ENCODE results near the gene RIPPLY3.

The RIPPLY3 gene

DNA sequence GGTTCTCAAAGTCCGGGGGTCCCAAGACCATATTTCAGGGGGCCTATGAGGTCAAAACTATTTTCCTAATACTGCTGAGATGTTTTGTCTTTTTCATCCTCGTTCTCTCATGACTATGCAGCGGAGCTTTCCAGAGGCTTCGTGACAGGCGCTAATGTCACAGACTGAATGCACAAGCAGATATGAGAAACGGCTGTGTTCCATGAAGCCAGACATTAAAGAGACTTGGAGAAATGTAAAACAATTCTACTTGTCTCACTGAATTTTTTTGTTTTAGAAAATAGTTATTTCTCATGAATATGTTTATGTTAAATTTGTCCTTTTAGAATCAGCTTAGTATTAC, 56.1 kb downstream of the RIPPLY3 start:
- CTCF ChIA-PET, result no interaction called here
- Histone ChIP-seq H3K36me3 (ENCODE audit: control insufficient read depth in 2 of 2, insufficient read depth in 1 of 2, low read length in 2 of 2) (peaks cover 16 to 25% of the 10 kb centered on the region in 2 experiments), H3K4me3 (ENCODE audit: low read depth, low read length) (no peak overlapping the region), H3K27ac (ENCODE audit: extremely low read depth, low read depth, low read length) (no peak overlapping the region), H3K4me1 (ENCODE audit: control insufficient read depth, insufficient read depth, low read length) (peaks cover 10% of the 10 kb centered on the region), H3K9me3 (ENCODE audit: control insufficient read depth, insufficient read depth, low read depth, low read length) (no peaks in the 10 kb centered on the region)
- TF ChIP-seq ZBTB7A (tag by site-specific recombination; IDR thresholded peaks at IDR 0.05; ENCODE audit: low read depth) (no peak), ZNF658 (tag by site-specific recombination; IDR thresholded peaks at IDR 0.05) (no peak), ZSCAN16 (tag by site-specific recombination; IDR thresholded peaks at IDR 0.05) (no peak)
- POLR2A ChIA-PET, result no interaction called here

DNA sequence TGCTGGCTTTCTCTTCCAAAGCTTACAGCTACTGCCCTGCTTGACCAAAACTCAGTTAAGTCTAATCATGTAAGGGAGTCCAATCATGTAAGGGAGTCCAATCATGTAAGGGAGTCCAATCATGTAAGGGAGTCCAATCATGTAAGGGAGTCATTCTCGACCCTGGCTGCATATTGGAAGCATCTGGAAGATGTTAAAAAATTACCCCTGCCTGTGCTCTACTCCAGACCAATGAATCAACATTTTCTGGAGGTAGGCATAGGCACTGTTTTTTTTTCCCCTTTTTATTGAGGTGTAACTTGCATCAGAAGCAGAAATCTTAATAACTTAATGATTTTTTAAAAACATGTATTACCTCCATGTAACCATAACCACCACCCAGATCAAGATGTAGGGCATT, 56.9 kb downstream of the RIPPLY3 start:
- Histone ChIP-seq H3K4me3 (ENCODE audit: low read depth, low read length) (no peak overlapping the region), H3K36me3 (ENCODE audit: control insufficient read depth in 2 of 2, insufficient read depth in 1 of 2, low read length in 2 of 2) (peaks cover 25 to 30% of the 10 kb centered on the region in 2 experiments), H3K27ac (ENCODE audit: extremely low read depth, low read depth, low read length) (no peak overlapping the region), H3K9me3 (ENCODE audit: control insufficient read depth, insufficient read depth, low read depth, low read length) (no peaks in the 10 kb centered on the region), H3K4me1 (ENCODE audit: control insufficient read depth, insufficient read depth, low read length) (peaks cover 10% of the 10 kb centered on the region)
- CTCF ChIA-PET, result no interaction called here
- POLR2A ChIA-PET, result interaction anchor here (1.5 kb wide), 1 partner anchor 9 kb away, joined by 3 read pairs; the partner anchor contains the start of genes PIGP and TTC3
- TF ChIP-seq ZNF311 (tag by site-specific recombination; IDR thresholded peaks at IDR 0.05; ENCODE audit: borderline replicate concordance) (no peak), ZNF791 (tag by site-specific recombination; IDR thresholded peaks at IDR 0.05) (no peak), ZNF768 (tag by site-specific recombination; IDR thresholded peaks at IDR 0.05) (no peak), ZSCAN30 (tag by site-specific recombination; IDR thresholded peaks at IDR 0.05) (no peak), IKZF3 (tag by site-specific recombination; IDR thresholded peaks at IDR 0.05) (no peak), ZNF670 (tag by site-specific recombination; IDR thresholded peaks at IDR 0.05; ENCODE audit: low read depth) (no peak), MZF1 (tag by site-specific recombination; IDR thresholded peaks at IDR 0.05; ENCODE audit: borderline replicate concordance) (no peak), MYNN (tag by site-specific recombination; IDR thresholded peaks at IDR 0.05; ENCODE audit: borderline replicate concordance) (no peak), ZNF274 (IDR thresholded peaks at IDR 0.05; ENCODE audit: low read length) (no peak), ZNF274 (tag by site-specific recombination; IDR thresholded peaks at IDR 0.05; ENCODE audit: borderline replicate concordance) (no peak), ZNF416 (tag by site-specific recombination; IDR thresholded peaks at IDR 0.05) (no peak)
- TF ChIP-seq, protein P1, sequence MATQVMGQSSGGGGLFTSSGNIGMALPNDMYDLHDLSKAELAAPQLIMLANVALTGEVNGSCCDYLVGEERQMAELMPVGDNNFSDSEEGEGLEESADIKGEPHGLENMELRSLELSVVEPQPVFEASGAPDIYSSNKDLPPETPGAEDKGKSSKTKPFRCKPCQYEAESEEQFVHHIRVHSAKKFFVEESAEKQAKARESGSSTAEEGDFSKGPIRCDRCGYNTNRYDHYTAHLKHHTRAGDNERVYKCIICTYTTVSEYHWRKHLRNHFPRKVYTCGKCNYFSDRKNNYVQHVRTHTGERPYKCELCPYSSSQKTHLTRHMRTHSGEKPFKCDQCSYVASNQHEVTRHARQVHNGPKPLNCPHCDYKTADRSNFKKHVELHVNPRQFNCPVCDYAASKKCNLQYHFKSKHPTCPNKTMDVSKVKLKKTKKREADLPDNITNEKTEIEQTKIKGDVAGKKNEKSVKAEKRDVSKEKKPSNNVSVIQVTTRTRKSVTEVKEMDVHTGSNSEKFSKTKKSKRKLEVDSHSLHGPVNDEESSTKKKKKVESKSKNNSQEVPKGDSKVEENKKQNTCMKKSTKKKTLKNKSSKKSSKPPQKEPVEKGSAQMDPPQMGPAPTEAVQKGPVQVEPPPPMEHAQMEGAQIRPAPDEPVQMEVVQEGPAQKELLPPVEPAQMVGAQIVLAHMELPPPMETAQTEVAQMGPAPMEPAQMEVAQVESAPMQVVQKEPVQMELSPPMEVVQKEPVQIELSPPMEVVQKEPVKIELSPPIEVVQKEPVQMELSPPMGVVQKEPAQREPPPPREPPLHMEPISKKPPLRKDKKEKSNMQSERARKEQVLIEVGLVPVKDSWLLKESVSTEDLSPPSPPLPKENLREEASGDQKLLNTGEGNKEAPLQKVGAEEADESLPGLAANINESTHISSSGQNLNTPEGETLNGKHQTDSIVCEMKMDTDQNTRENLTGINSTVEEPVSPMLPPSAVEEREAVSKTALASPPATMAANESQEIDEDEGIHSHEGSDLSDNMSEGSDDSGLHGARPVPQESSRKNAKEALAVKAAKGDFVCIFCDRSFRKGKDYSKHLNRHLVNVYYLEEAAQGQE (tag by site-specific recombination; IDR thresholded peaks at IDR 0.05), result no peak
- TF ChIP-seq, protein P2, sequence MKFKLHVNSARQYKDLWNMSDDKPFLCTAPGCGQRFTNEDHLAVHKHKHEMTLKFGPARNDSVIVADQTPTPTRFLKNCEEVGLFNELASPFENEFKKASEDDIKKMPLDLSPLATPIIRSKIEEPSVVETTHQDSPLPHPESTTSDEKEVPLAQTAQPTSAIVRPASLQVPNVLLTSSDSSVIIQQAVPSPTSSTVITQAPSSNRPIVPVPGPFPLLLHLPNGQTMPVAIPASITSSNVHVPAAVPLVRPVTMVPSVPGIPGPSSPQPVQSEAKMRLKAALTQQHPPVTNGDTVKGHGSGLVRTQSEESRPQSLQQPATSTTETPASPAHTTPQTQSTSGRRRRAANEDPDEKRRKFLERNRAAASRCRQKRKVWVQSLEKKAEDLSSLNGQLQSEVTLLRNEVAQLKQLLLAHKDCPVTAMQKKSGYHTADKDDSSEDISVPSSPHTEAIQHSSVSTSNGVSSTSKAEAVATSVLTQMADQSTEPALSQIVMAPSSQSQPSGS (tag by site-specific recombination; IDR thresholded peaks at IDR 0.05; ENCODE audit: low read depth), result no peak
- TF ChIP-seq, protein P3, sequence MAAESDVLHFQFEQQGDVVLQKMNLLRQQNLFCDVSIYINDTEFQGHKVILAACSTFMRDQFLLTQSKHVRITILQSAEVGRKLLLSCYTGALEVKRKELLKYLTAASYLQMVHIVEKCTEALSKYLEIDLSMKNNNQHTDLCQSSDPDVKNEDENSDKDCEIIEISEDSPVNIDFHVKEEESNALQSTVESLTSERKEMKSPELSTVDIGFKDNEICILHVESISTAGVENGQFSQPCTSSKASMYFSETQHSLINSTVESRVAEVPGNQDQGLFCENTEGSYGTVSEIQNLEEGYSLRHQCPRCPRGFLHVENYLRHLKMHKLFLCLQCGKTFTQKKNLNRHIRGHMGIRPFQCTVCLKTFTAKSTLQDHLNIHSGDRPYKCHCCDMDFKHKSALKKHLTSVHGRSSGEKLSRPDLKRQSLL (tag by site-specific recombination; IDR thresholded peaks at IDR 0.05), result no peak

DNA sequence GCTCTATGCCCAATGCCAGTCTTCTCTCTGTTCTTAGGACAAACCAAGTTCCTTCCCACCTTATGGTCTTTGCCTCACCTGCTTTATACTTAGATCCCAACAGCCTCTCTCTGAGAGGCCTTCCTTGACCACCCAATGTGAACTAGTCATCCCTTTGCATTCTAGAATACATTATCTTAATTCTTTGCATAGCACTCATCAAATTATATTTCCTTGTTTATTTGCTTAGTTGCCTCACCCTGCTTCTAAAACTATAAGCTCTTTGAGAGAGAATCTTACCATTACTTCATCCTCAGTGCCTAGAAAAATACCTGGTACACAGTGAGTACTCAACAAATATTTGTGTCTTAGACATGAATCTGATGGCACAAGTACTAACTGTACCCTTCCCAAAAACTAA, 58.3 kb downstream of the RIPPLY3 start:
- H3K9me3 ChIP-seq (ENCODE audit: control insufficient read depth, insufficient read depth, low read depth, low read length), result no peaks in the 10 kb centered on the region
- no peak for TF ChIP-seq ZNF623 (tag by site-specific recombination; IDR thresholded peaks at IDR 0.05)
- TF ChIP-seq, protein P4, sequence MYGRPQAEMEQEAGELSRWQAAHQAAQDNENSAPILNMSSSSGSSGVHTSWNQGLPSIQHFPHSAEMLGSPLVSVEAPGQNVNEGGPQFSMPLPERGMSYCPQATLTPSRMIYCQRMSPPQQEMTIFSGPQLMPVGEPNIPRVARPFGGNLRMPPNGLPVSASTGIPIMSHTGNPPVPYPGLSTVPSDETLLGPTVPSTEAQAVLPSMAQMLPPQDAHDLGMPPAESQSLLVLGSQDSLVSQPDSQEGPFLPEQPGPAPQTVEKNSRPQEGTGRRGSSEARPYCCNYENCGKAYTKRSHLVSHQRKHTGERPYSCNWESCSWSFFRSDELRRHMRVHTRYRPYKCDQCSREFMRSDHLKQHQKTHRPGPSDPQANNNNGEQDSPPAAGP (tag by site-specific recombination; IDR thresholded peaks at IDR 0.05), result 0 out of 2 replicates have a peak, but pooled peaks have one; percentile 26

More for the DNA sequence above, 58.3 kb downstream of the RIPPLY3 start:
- peaks cover 10% of the 10 kb centered on the region for H3K4me1 ChIP-seq (ENCODE audit: control insufficient read depth, insufficient read depth, low read length)
- ChIA-PET POLR2A (no interaction called here), CTCF (interaction anchor here (1.7 kb wide), 1 partner anchor 23 kb away, joined by 3 read pairs; no protein-coding TSS in a partner anchor)
- no peak overlapping the region for H3K27ac ChIP-seq (ENCODE audit: extremely low read depth, low read depth, low read length)
- peaks cover 35 to 43% of the 10 kb centered on the region in 2 experiments for H3K36me3 ChIP-seq (ENCODE audit: control insufficient read depth in 2 of 2, insufficient read depth in 1 of 2, low read length in 2 of 2)
- H3K4me3 ChIP-seq (ENCODE audit: low read depth, low read length), result no peak overlapping the region

All from HEK293 (cell line).